Activated effector memory CD4-positive, alpha-beta T cell treated with Interleukin-2 at 50 U/mL for 16 hours (primary cell): Measurements from ENCODE around the gene MED27.

Experiments used
- DNase-seq: peaks from one replicate; pipeline ENCODE4 v3.0.0-alpha.2; 2020

The MED27 gene

GRCh38 chr9:132079391-132080091 lies at the start of gene MED27:
Gene MED27, minus strand, starts transcription at chr9:132079867. Its CDS starts 23 bp downstream, at chr9:132079844.
- peak; percentile 82 for DNase-seq

DNA sequence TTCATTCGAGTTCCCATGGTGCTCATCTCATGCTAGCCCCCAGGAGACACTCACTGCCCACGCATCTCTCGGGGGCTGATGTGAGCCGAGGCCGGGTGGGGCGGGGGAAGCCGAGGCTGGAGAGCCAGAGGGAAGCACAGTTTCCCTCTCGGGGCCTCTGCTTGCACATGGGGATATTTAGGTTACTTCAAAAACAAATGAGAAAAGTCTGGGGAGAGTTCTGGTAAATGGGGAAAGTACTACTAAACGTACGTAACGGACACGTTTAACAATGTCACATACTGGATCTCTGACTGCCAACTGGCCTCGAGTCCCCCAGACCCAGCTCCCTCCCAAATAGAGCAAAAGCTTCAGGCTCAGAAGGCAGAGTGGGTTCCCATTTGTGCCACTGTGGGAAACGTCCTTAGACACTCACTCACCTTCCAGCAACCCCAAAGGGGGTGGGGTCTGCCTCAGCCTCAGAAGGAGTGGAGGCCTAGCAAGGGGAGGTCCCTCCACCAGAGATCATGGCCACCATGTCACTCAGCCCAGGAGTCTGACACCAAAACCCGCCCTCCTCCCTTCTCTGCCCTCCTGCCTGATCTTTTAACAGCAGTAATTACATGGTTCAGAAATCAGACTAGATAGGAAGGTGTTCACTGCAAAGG lies 48.3 kb upstream of the MED27 start:
- no peak for DNase-seq

DNA sequence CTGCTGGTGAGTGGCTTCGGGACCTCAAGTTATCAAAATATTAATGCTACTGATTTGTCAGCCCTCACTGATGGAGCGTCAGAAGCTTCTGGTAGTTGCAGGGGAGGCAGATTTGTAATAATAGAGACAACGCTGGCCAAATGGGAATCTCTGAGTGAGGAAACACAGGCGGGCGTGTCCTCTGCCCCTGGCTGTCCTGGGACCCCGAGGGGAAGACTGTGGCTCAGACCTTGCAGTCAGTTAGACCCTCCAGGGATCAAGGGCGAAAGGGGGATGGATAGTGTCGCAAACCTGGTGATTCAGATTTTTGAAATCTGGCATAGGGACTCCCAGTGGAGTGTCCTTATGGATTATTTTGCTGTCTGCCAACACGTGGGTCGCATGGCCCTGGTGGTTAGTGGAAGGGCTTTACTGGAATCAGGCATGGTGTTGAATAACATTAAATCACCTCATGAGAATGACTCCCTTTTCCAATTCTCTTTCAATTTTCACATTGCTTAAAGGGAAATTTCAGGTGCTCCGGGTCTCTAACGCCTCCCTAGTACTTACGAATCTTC lies 47.1 kb upstream of the MED27 start:
- DNase-seq = no peak

- no peak for DNase-seq
Observed at GRCh38 chr9:132125944-132126679, 46.4 kb upstream of the MED27 start.

- no peak for DNase-seq
Observed at GRCh38 chr9:132125361-132125760, 45.7 kb upstream of the MED27 start.

GRCh38 chr9:132124800-132125199 lies 45.1 kb upstream of the MED27 start:
- no peak for DNase-seq

GRCh38 chr9:132121021-132121420 lies 41.4 kb upstream of the MED27 start:
- no peak for DNase-seq

DNA sequence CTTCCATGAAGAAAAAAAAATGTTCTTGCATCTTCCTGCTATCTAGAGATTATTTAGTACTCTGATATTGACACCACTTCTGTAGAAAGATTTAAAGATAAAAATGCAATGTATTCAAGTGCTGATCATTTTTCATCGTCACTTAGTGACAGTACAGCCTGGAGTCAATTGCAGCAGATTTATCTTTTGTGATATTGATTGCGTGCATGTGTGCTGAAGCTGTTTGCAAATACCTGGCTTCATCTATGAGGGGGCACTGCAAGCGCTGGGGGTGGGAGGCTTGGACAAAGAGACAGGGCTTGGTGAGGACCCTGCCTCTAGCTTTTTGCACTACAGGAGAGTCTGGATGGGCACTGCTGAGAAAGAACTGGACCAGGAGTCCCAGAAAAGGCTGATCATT lies 38.0 kb upstream of the MED27 start:
- no peak for DNase-seq

DNA sequence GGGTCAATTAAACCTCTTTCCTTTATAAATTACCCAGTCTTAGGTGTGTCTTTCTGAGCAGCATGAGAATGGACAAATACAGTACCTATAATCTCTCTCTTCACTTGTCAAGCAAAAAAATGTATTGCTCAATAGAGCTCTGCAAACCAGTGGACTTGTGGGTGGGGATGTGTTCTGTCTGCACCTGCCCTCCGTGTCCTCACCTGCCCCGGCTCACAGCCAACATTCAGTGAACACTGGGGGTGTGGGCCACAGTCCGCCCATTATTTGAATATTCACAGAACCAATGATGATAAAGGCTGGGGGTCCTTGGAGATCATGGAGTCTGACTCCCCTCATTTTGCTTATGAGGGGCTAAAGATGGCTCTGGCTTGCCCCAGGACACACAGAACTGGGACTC lies 36.9 kb upstream of the MED27 start:
- DNase-seq = no peak

DNA sequence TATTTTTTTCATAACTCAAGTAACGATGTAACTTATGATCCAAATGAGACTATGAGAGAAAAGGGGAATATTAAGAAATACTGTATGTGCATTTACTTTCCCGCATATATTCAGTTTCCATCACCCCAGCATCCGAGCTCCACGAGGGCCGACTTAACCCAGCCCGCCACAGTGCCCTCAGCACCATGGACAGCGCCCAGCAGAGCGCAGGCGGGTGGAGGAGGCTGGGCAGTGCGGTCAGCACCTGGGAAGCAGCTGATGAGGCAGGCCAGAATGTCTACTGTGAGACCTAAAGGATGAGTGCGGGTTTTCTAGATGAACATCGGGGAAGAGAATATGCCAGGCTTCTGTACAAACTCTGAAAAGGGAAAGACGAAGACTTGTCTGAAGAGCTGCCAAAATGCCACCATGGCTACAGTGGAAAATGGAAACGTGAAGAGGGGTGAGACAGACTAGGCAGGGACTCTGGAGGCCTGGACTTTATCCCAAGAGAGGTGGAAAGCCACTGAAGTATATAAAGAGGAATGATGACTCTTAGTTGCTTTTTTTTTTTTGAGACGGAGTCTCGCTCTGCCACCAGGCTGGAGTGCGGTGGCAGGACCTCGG lies 34.5 kb upstream of the MED27 start:
- no peak for DNase-seq

DNA sequence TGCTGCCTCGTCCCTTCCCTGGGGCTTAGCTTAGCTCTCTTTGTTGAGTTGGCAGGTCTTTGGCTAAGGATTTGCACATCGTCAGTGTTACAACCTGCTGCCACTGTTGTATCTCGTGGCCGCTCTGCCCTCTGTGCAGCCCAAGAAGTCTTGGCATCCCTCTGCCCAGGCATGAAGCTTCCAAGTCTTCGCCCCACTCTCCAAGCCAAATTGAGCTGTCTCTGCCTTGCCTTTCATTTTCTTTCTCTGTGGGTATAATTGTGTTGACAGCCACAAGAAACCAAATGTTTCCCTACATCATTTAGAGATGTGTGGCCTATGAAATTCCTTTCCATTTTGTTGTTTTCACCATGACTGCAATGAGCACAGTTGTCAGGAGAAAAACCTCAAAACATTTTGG lies 29.6 kb upstream of the MED27 start:
- no peak for DNase-seq

- DNase-seq = no peak
Observed at GRCh38 chr9:132108728-132109127, 29.1 kb upstream of the MED27 start.

DNA sequence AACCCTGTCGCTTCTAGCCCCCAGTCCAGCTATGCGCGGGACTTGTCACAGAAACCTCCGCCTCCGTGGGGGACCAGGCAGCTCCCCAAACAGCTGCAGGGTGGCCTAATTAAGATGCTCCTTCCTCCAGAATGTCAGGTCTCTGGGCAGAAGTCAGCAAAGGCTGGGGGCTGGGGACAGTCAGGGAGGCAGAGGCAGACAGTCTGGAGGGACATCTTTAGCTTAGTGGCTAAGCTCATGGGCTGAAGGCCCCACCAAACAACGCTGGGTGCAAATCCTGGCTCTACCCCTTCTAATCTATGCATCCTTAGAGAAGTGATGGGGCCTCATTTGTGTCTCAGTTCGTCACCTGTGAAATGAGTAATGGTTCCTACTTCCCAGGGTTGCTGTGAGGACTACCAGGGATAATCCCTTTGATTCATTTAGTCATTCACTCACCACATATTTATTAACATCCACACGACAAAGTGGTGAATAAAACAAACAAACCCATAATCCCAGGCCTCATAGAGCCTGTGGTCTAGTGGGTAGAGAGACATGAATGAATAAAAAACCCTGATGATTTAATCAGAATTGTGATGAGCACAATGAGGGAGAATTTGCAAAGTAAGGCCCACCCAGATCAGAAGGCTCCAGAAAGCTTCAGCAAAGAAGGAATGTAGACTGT lies 20.2 kb upstream of the MED27 start:
- DNase-seq = no peak

DNA sequence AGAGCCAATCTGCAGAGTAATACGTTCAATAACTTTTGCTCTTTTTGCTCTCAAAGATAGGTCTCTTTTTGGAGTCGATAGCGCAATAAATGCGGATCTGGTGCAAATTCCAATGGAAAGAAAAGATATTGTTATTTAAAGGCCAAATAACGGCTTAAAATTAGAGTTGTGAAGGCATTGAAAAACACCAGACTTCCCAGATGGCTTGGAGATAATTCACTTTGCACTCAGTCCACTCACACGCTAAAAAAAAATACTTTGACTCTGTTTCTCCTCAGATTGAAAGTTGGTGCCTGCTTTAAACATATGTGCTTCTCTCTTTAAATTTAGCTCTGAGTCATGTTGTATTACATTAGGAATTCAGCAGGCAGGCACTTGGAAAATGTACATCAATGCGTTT lies 19.5 kb upstream of the MED27 start:
- DNase-seq = no peak

DNA sequence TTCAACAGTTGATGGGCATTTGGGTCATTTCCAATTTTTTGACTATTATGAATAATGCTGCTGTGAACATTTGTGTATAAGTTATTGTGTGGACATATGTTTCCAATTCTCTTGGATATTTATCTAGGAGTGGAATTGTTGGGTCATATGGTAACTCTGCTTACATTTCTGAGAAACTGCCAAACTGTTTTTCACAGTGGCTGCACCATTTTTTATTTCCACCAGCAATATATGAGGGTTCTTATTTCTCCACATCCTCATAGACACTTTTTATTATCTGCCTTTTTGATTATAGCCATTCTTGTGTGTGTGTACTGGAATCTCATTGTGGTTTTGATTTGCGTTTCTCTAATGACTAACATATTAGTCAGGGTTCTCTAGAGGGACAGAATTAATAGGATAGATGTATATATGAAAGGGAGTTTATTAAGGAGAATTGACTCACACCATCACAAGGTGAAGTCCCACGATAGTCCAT lies 14.7 kb upstream of the MED27 start:
- DNase-seq = no peak

- DNase-seq = no peak
Observed at GRCh38 chr9:132090771-132091170, 11.1 kb upstream of the MED27 start.

- no peak for DNase-seq
Observed at GRCh38 chr9:132087438-132088030, 7.9 kb upstream of the MED27 start.

DNA sequence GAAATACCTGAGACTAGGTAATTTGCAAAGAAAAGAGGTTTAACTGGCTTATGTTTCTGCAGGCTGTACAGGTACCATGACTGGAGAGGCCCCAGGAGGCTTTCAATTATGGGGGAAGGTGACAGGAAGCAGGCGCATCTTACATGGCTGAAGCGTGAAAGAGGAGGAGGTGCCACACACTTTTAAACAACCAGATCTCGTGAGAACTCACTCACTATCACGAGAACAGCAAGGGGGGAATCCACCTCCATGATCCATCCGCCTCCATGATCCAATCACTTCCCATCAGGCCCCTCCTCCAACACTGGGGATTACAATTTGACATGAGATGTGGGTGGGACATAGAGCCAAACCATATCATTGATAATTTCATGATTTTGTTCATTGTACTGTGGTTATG lies 2.5 kb upstream of the MED27 start:
- no peak for DNase-seq

DNA sequence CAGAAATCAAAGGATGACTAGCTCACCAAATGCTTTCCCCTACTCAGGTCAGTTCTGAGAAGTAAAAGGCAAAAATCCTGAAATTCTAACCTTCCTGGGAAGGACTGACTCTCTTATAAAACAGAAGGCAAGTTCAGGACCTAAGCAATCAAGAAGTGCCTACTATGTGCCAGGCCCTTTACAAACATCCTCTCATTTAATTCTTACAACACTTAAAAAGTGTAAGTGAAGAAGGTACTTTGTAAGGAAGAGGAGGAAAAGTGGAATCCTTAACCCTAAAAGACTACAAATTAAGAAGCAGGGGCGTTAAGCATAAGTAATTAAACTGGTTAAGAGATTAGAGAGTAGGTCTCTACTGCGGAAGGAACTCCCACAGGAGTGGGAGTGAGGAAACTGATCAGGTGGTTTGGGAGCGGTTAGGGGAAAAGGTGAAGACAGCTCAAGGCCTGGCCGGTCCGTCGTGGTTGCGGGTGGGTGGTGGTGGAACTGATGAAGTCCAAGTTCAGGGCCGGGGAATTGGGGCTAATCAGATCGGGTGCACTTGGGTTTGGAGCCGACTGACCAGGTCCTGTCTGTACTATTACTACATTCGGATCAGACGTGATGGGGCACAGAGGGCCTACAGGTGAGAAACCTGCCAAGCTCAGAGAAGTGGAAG lies 839 bp downstream of the MED27 start:
- no peak for DNase-seq

DNA sequence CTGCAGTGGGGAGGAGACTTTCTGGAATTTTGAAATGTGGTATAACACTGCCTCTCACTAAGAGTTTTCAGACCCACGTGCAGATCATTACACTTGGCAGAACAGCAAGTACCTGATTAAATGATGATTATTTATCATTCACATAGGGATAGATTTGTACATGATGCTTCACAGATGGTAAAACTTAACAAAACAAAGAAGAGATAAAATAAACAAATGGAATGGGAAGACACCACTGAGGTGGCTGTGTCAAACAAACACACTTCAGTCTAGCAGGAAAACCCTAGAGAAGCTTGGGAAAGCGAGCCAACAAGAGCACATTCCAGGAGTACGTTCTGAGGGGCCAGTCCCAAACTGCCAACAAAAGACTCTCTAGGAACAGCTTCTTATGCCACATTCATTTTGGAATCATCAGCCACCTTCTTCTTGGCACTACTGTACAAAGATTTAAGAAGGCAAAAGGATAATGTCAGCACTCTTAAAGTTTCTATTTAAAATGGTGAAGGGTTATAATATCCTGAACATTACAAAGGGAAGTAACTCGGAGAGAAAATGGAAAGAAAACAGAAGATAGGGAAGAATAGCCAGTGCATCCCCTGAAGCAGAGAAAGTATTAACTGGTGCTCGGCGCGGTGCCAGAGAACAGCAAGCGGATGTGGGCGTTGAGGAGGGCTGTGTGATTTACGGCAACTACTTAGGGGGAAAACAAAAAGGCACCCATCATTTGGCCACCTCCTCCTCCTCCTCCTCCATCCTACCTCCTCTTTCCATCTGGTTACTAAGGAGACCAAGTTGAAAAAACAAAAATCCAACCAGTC lies 1.6 kb downstream of the MED27 start:
- DNase-seq = peak; percentile 12

GRCh38 chr9:132075853-132076252 lies 3.8 kb downstream of the MED27 start:
- no peak for DNase-seq
